DOHH2 (cell line): Measurements from ENCODE around the gene CAMSAP2.

ENCODE experiments used
- H3F3A ChIP-seq: fragments of 200-600 bp; sonication (generic), shearing (Covaris generic); 2 replicates; pipeline ENCODE4 v1.6.0; 2016; ENCODE audit warnings: antibody characterized with exemption, mild to moderate bottlenecking; ENCODE audit not compliant: control insufficient read depth, insufficient read depth
- H3K27ac ChIP-seq: fragments of 200-600 bp; sonication (generic); 2 replicates; pipeline ENCODE4 v1.5.1; 2014; ENCODE audit warnings: low read depth, mild to moderate bottlenecking, low read length, moderate library complexity
- H3K27me3 ChIP-seq: fragments of 200-600 bp; sonication (generic); 2 replicates; pipeline ENCODE4 v1.6.1; 2014; ENCODE audit warnings: mild to moderate bottlenecking, low read length, mixed read lengths; ENCODE audit not compliant: control insufficient read depth
- H3K36me3 ChIP-seq: fragments of 200-600 bp; sonication (generic); 2 replicates; pipeline ENCODE4 v1.6.1; 2014; ENCODE audit warnings: mild to moderate bottlenecking, low read length, moderate library complexity, mixed read lengths; ENCODE audit not compliant: control insufficient read depth
- H3K4me1 ChIP-seq: fragments of 200-600 bp; sonication (generic); 2 replicates; pipeline ENCODE4 v1.6.1; 2014; ENCODE audit warnings: mild to moderate bottlenecking, low read length, mixed read lengths; ENCODE audit not compliant: control insufficient read depth
- H3K4me2 ChIP-seq: fragments of 200-600 bp; sonication (generic); 2 replicates; pipeline ENCODE4 v1.6.0; 2014; ENCODE audit warnings: mild to moderate bottlenecking, low read length, moderate library complexity
- H3K4me3 ChIP-seq: fragments of 200-600 bp; sonication (generic); 2 replicates; pipeline ENCODE4 v1.5.1; 2014; ENCODE audit warnings: mild to moderate bottlenecking, low read length, mixed read lengths
- H3K79me2 ChIP-seq: fragments of 200-600 bp; sonication (generic); 2 replicates; pipeline ENCODE4 v1.6.1; 2014; ENCODE audit warnings: mild to moderate bottlenecking, low read length, mixed read lengths; ENCODE audit not compliant: control insufficient read depth
- H3K9me2 ChIP-seq: fragments of 200-600 bp; sonication (generic); replicated peaks from 2 replicates; pipeline ENCODE4 v1.6.1; 2014; ENCODE audit warnings: mild to moderate bottlenecking, low read length, mixed read lengths; ENCODE audit not compliant: control insufficient read depth
- H3K9me3 ChIP-seq: fragments of 200-600 bp; sonication (generic); 2 replicates; pipeline ENCODE4 v1.6.1; 2014; ENCODE audit warnings: antibody characterized with exemption, low read length, mixed read lengths; ENCODE audit not compliant: control insufficient read depth, insufficient read depth
- H4K20me1 ChIP-seq: fragments of 200-600 bp; sonication (generic); 2 replicates; pipeline ENCODE4 v1.6.0; 2014; ENCODE audit warnings: low read depth, mild to moderate bottlenecking, antibody characterized with exemption, low read length, moderate library complexity; ENCODE audit not compliant: control insufficient read depth, insufficient read depth
- CTCF ChIP-seq: fragments of 200-600 bp; sonication (generic); IDR thresholded peaks from one replicate; pipeline ENCODE4 v1.5.1; 2014; ENCODE audit warnings: antibody characterized with exemption, mild to moderate bottlenecking, low read depth, low read length; ENCODE audit not compliant: poor library complexity, severe bottlenecking
- EZH2phosphoT487 ChIP-seq: fragments of 200-600 bp; sonication (generic); IDR thresholded peaks from 2 replicates; pipeline ENCODE4 v1.6.1; 2017; ENCODE audit warnings: borderline replicate concordance, mild to moderate bottlenecking, antibody characterized with exemption, low read length, moderate library complexity, mixed read lengths

CAMSAP2 gene

GRCh38 chr1:200885623-200886402 is 147.1 kb downstream of the CAMSAP2 start:
- TF ChIP-seq EZH2phosphoT487: no peak
- no peak for TF ChIP-seq CTCF
- Histone ChIP-seq H3K36me3 (no peaks in the 10 kb centered on the region), H4K20me1 (no peaks in the 10 kb centered on the region), H3K9me3 (no peaks in the 10 kb centered on the region), H3K79me2 (no peaks in the 10 kb centered on the region), H3K4me2 (no peak overlapping the region), H3K27ac (no peak overlapping the region), H3F3A (no peaks in the 10 kb centered on the region), H3K4me3 (no peak overlapping the region), H3K27me3 (peaks cover 43% of the 10 kb centered on the region), H3K9me2 (no peaks in the 10 kb centered on the region), H3K4me1 (peaks cover 16% of the 10 kb centered on the region)

GRCh38 chr1:200886594-200886993 is 147.9 kb downstream of the CAMSAP2 start:
- Histone ChIP-seq H3K27me3 (peaks cover 46% of the 10 kb centered on the region), H3K9me2 (no peaks in the 10 kb centered on the region), H3K4me3 (no peak overlapping the region), H3K4me1 (peaks cover 16% of the 10 kb centered on the region), H3K79me2 (no peaks in the 10 kb centered on the region), H3K27ac (no peak overlapping the region), H3F3A (no peaks in the 10 kb centered on the region), H3K4me2 (no peak overlapping the region), H3K36me3 (no peaks in the 10 kb centered on the region), H3K9me3 (no peaks in the 10 kb centered on the region), H4K20me1 (no peaks in the 10 kb centered on the region)
- TF ChIP-seq EZH2phosphoT487: no peak
- no peak for TF ChIP-seq CTCF

GRCh38 chr1:200887036-200887435 is 148.3 kb downstream of the CAMSAP2 start:
- H4K20me1 ChIP-seq: no peaks in the 10 kb centered on the region
- H3K27ac ChIP-seq: no peak overlapping the region
- no peaks in the 10 kb centered on the region for H3K9me2 ChIP-seq
- H3K4me1 ChIP-seq: peaks cover 16% of the 10 kb centered on the region
- H3K27me3 ChIP-seq: peaks cover 51% of the 10 kb centered on the region
- no peaks in the 10 kb centered on the region for H3K79me2 ChIP-seq
- H3K4me2 ChIP-seq: no peak overlapping the region
- TF ChIP-seq EZH2phosphoT487 (no peak), CTCF (no peak)
- no peak overlapping the region for H3K4me3 ChIP-seq
- H3K9me3 ChIP-seq: no peaks in the 10 kb centered on the region
- H3K36me3 ChIP-seq: no peaks in the 10 kb centered on the region
- H3F3A ChIP-seq: no peaks in the 10 kb centered on the region
